M059J (cell line): ENCODE measurements around the gene RAB6A. TPM values are rescaled to one million over a fixed set of nuclear protein-coding genes. Genes with fewer than 3 reads are reported as not detected.

Source experiments
- total RNA-seq: library from RNA; depleted of rRNA; stranded (reverse); fragments of >200 nt; shearing (Covaris generic); gene quantifications from 2 replicates; pipeline ENCODE4 v1.2.3, GENCODE V29; 2014; rRNA removed

The RAB6A gene
- total RNA-seq, 1 experiment from 2014 or later: 87.9 TPM

Other genes starting within 250 kb of the RAB6A start
- gene FAM168A, start 163.0 kb downstream of the RAB6A start, total RNA-seq: 24.9 and 35.8 TPM in 2 replicates
- gene PLEKHB1, start 114.5 kb downstream of the RAB6A start, total RNA-seq: 0.76 TPM in 1 of 2 replicates, not detected in the other
- gene MRPL48, start 26.8 kb upstream of the RAB6A start, total RNA-seq: 57.7 and 88.5 TPM in 2 replicates
- gene COA4, start 115.8 kb upstream of the RAB6A start, total RNA-seq: 124 and 143 TPM in 2 replicates
- 10.0 and 17.4 TPM in 2 replicates for gene PAAF1, start 115.9 kb upstream of the RAB6A start, total RNA-seq
- not detected in 2 replicates for gene DNAJB13, start 190.0 kb upstream of the RAB6A start, total RNA-seq
- gene UCP2, start 221.8 kb upstream of the RAB6A start, total RNA-seq: 21.4 and 28.0 TPM in 2 replicates
- gene UCP3, start 248.0 kb upstream of the RAB6A start, total RNA-seq: 0.10 and 0.15 TPM in 2 replicates